GM18870 (cell line): ENCODE results near the gene ATP6V0A1.
"Not testable (repeated sequence)": the region's sequence is repeated elsewhere in the genome, so short reads cannot be mapped to it uniquely, and the experiment has no call there.

Source experiments
- ATAC-seq: cut with Tn5 transposase; IDR thresholded peaks from one replicate; pipeline ENCODE4 v1.9.1; 2021; ENCODE audit warnings: moderate library complexity; ENCODE audit not compliant: unreplicated experiment

Gene ATP6V0A1

GRCh38 chr17:42555961-42556617 lies 97.4 kb downstream of the ATP6V0A1 start:
- ATAC-seq = not testable (repeated sequence)

- no peak for ATAC-seq
Measured at GRCh38 chr17:42559075-42559474, 100.4 kb downstream of the ATP6V0A1 start.

GRCh38 chr17:42560246-42560645 lies 101.6 kb downstream of the ATP6V0A1 start:
- ATAC-seq = no peak

GRCh38 chr17:42561897-42562387 lies 103.3 kb downstream of the ATP6V0A1 start, which contains the start of gene COASY:
Gene COASY (plus strand): TSS chr17:42562148. CDS start chr17:42562623, 475 bp downstream.
- ATAC-seq = no peak

GRCh38 chr17:42562388-42563142 lies 103.9 kb downstream of the ATP6V0A1 start:
- no peak for ATAC-seq

- ATAC-seq = no peak
Measured at GRCh38 chr17:42563143-42563509, 104.4 kb downstream of the ATP6V0A1 start.

GRCh38 chr17:42563543-42563942 lies 104.9 kb downstream of the ATP6V0A1 start:
- ATAC-seq = no peak

GRCh38 chr17:42563950-42564349 lies 105.3 kb downstream of the ATP6V0A1 start:
- ATAC-seq = no peak

GRCh38 chr17:42564815-42565522 lies 106.3 kb downstream of the ATP6V0A1 start:
- ATAC-seq = no peak

GRCh38 chr17:42565523-42566214 lies 107.0 kb downstream of the ATP6V0A1 start:
- ATAC-seq = no peak

- no peak for ATAC-seq
Measured at GRCh38 chr17:42566215-42566882, 107.7 kb downstream of the ATP6V0A1 start.

- no peak for ATAC-seq
Measured at GRCh38 chr17:42566883-42567573, 108.3 kb downstream of the ATP6V0A1 start, which contains the start of gene MLX. Gene MLX (plus strand): TSS chr17:42567100. CDS start chr17:42567125, 25 bp downstream.

- no peak for ATAC-seq
Measured at GRCh38 chr17:42568341-42569111, 109.8 kb downstream of the ATP6V0A1 start.

- no peak for ATAC-seq
Measured at GRCh38 chr17:42571435-42572225, 113.0 kb downstream of the ATP6V0A1 start.
